ENCODE results near the gene ANKRD33B.
"Not testable (repeated sequence)": the region's sequence is repeated elsewhere in the genome, so short reads cannot be mapped to it uniquely, and the experiment has no call there.

The ANKRD33B gene

GRCh38 chr5:10596310-10596703 is 32.4 kb downstream of the ANKRD33B start:
- DNase-seq, result no peak

DNA sequence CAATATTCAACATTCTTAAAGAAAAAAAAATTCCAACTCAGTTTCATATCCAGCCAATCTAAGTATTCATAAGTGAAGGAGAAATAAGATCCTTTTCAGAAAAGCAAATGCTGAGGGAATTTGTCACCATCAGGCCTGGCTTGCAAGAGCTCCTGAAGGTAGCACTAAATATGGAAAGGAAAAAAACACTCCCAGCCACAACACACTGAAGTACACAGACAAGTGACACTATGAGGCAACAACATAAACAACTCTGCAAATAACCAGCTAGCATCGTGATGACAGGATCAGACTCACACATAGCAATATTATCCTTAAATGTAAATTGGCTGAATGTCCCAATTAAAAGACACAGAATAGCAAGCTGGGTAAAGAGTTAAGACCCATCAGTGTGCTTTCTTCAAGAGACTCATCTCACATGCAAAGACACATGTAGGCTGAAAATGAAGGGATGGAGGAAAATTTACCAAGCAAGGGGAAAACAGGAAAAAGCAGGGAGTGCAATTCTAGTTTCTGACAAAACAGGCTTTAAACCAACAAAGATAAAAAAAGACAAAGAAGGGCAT is 33.1 kb downstream of the ANKRD33B start:
- DNase-seq, result no peak

GRCh38 chr5:10599113-10599512 is 35.2 kb downstream of the ANKRD33B start:
- DNase-seq, result no peak

DNA sequence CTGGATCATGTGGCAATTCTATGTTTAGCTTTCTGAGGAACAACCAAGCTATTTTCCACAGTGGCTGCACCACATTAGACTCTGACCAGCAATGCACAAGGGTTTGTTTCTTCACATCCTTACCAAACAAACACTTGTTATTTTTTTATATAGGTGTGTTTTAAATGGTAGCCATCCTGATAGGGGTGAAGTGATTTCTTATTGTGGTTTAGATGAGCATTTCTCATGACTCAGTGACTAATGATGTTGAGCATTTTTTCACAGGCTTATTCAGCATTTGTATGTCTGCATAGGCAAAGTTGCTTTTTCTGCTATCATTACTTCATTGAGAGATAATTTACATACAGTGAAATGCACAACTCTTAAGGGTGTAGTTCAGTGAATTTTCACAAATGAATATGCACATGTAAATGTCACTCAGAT is 36.0 kb downstream of the ANKRD33B start:
- DNase-seq, result no peak

- no peak for DNase-seq
These were observed 36.9 kb downstream of the ANKRD33B start for GRCh38 chr5:10600626-10601245.

GRCh38 chr5:10601246-10602030 is 37.6 kb downstream of the ANKRD33B start:
- DNase-seq, result no peak

- no peak for DNase-seq
These were observed 38.3 kb downstream of the ANKRD33B start for GRCh38 chr5:10602031-10602806.

- no peak for DNase-seq
These were observed 41.1 kb downstream of the ANKRD33B start for GRCh38 chr5:10604975-10605374.

- DNase-seq, result not testable (repeated sequence)
These were observed 42.8 kb downstream of the ANKRD33B start for GRCh38 chr5:10606632-10607022.

DNA sequence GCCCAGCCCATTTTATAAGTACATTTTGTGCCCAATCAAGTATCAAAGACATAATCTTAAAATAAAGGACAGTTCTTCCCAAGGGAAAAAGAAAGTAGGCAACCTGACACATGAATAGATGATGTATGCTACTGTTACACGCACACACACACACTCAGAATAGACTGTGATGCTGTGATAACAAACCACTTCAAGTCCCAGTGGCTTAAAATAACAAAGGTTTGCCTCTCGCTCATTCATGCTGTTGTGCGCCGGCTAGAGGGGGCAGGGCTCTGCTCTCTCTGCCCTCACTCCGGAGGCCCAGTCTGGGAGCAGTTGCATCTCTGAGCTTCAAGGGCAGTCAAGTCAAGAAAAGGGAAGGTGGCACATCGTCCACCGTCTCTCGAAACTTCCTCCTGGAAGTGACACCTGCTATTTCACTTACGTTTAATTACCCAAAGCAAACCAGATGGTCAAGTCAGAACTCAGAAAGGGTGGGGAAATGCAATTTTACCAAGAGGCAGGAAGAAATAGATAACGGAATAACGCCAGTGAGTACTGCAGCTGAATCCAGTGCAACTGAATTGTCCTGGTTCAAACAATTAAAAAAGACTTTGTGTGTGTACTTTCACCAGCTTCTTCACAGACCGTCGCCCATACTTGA is 43.3 kb downstream of the ANKRD33B start:
- DNase-seq, result no peak

- no peak for DNase-seq
These were observed 43.8 kb downstream of the ANKRD33B start for GRCh38 chr5:10607666-10608073.

- not testable (repeated sequence) for DNase-seq
These were observed 44.2 kb downstream of the ANKRD33B start for GRCh38 chr5:10608081-10608480.

DNA sequence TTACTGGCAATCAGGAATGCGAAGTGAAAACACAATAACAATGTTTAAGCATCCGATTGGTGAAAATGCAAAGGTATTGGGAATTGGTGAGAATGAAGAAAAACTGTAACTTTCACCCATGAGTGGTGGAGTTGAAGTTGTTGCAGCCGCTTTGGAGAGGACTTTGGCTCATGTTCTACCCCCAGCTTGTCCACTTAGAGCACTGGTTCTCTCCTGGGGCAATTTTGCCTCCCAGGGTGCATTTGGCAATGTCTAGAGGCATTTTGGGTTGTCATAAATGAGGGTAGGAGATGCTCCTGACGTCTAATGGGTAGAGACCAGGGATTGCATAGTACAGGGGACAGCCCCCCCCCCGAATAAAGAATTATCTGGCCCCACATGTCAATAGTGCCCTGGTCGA is 46.2 kb downstream of the ANKRD33B start:
- no peak for DNase-seq

- no peak for DNase-seq
These were observed 47.4 kb downstream of the ANKRD33B start for GRCh38 chr5:10611290-10611689.

DNA sequence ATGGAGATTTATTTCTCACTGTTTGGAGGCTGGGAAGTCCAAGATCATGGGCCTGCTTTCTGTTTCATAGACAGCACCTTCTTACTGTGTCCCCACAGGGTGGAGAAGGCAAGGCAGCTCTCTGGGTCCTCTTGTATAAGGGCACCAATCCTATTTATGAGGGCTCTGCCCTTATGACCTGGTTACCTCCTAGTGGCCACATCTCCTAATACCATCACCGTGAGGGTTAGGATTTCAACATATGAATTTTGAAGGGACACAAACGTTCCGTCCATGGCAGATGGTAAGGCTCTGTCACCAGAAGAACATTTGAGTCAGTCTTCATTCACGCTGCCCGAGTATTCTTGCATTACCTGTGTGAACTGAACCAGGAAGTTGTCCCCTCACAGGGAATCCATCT is 48.4 kb downstream of the ANKRD33B start:
- DNase-seq, result no peak

DNA sequence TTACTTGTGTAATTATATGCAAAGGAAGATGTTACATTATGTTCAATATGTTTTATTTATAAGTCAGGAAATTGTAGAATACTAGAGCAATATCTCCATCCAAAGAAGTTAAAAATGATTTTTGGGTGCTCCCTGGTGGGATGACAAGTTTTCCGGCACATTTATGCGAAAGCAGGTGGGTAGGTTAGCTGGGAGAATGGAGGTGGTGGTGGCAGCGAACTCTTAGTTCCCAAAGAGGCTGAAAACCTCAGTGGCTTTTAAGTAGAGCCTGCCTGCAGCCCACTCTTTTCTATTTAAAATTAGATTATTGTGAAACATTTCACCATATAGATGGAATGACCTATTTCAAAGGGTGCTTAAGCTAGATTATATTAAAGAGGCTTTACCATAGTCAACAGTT is 51.8 kb downstream of the ANKRD33B start:
- DNase-seq, result no peak

- no peak for DNase-seq
These were observed 53.2 kb downstream of the ANKRD33B start for GRCh38 chr5:10617103-10617502.

DNA sequence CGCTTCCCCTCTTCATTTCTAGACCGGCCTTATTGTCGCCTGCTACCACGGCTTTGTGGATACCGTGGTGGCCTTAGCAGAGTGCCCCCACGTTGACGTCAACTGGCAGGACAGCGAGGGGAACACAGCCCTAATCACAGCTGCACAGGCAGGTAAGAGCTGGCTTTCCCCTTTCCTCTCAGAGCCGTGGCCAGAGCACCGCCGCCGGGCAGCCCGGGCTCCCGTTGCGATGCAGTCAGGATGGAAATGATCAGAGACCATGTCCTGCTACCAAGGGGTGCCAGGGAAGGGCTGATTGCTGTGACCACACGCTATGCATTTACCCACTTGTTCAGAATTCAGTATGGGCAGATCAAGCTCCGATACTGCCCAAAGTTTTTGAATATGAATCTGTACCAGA is 54.4 kb downstream of the ANKRD33B start:
- no peak for DNase-seq

GRCh38 chr5:10619649-10620048 is 55.8 kb downstream of the ANKRD33B start:
- no peak for DNase-seq

DNA sequence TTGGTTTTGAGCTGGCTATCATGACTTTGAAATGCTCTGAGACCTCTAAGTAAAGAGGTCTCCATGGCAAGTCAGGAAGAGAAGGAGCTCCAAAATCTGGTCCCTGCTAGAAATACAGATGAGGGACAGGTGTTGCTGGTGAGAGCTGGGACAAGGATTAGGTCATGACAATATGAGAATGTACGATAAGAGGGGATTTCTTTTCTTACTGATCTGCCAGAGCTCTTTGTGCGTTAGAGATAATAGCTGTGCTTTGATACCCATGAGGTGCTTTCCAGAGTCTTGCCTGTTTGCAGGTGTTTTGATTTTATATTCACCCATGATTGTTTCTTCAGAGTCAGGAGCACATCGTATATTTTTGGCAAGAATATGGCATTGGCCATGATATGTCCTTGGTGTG is 56.5 kb downstream of the ANKRD33B start:
- no peak for DNase-seq

DNA sequence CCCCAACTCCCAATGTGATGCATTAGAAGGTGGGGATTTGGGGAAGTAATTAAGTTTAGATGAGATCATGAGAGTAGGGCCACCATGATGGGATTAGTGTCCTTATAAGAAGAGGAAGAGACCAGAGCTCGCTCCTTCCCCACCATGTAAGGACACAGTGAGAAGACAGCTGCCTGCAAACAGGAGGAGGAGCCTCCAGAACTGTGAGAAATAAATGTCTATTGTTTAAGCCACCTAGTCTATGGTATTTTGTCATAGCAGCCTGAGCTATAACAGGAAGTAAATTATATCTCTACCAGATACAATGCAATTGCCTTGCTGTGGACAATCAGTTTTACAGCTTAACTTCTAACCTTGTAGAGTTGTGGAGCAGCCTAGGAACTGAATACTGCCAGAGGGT is 58.0 kb downstream of the ANKRD33B start:
- DNase-seq, result no peak

- no peak for DNase-seq
These were observed 58.9 kb downstream of the ANKRD33B start for GRCh38 chr5:10622810-10623209.

DNA sequence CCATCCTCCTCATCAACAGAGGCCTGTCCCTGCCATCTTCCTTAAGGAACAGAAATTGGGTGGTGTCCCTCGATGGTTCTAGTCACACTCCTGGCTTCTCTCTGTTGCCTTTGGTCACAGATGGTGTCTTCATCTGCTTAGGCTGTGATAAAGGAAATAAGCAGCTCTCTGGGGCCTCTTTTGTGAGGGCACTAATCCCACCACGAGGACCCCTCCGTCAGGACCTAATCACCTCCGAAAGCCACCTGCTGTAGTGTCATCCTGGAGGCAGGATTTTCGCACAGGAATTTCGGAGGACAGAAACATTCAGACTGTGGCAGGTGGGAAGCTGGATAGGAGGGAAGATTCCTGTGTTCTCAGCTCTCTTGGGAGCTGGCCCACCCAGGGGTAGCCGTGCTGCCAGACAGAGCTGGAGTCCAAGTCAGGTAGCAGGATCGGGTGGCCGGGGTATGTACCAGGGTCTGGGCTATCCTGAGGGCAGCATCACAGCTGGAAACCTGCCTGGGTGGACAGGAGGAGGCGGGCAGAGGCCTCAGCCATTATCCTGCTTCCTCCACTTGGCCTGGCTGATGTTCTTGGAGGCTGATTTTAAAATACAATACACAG is 59.5 kb downstream of the ANKRD33B start:
- DNase-seq, result no peak
